GM12878 (cell line): ENCODE measurements around the gene CCDC12. TPM values are rescaled to one million over a fixed set of nuclear protein-coding genes. Genes with fewer than 3 reads are reported as not detected.

Experiments used
- ATAC-seq: fragments of 200-7000 bp; cut with Tn5 transposase; 3 replicates; pipeline ENCODE4 v1.9.1; 2020; ENCODE audit warnings: mild to moderate bottlenecking, moderate library complexity
- BruUV-seq: library from RNA; stranded (reverse); fragments of 400-500 nt; replicated peaks from 2 replicates; lab custom pipeline; 2021; lab: Mats Ljungman, UMichigan
- CTCF ChIA-PET: fragments of 300-600 bp; sonication (Branson Sonifier 250); formaldehyde crosslinking; extraction: SDS; loops from one replicate; lab custom pipeline; 2021; ENCODE audit warnings: inconsistent platforms; lab: Yijun Ruan, JAX
- POLR2A ChIA-PET: fragments of 350-600 bp; formaldehyde crosslinking; extraction: SDS; loops from one replicate; lab custom pipeline; 2021; ENCODE audit warnings: inconsistent platforms; lab: Charles Lee
- RAD21 ChIA-PET: fragments of 300-600 bp; sonication (Branson Sonifier 250); formaldehyde crosslinking; loops from one replicate; lab custom pipeline; 2023; ENCODE audit warnings: antibody characterized with exemption; ENCODE audit not compliant: unreplicated experiment; lab: Charles Lee
- SMC1A ChIA-PET: fragments of 300-600 bp; sonication (Branson Sonifier 250); formaldehyde crosslinking; loops from one replicate; lab custom pipeline; 2023; ENCODE audit not compliant: unreplicated experiment, uncharacterized antibody; lab: Charles Lee
- DNase-seq: peaks from one replicate; pipeline ENCODE4 v3.0.0-alpha.2; 2011; ENCODE audit warnings: low read depth, low spot score
- FAIRE-seq: peaks from 3 replicates; lab custom pipeline; 2011; peaks lifted over from hg19 to GRCh38; lab: Jason Lieb, UNC
- H2AFZ ChIP-seq: 2 replicates; pipeline ENCODE4 v1.6.0; 2011; ENCODE audit warnings: low read depth, low read length, control low read depth; ENCODE audit not compliant: control insufficient read depth
- H3K27ac ChIP-seq: 2 replicates; pipeline ENCODE4 v1.5.1; 2011; ENCODE audit warnings: control low read depth; ENCODE audit not compliant: control insufficient read depth, insufficient read depth
- H3K27me3 ChIP-seq, 2 experiments: replicated peaks in 1 of 2; 2 replicates each; pipeline versions ENCODE4 v1.6.0 to v1.6.1; 2011; ENCODE audit warnings: low read length in 1 of 2; ENCODE audit not compliant: control insufficient read depth in 2 of 2, insufficient read depth in 2 of 2
- H3K36me3 ChIP-seq, 2 experiments: 2 replicates each; pipeline ENCODE4 v1.5.1; 2011; ENCODE audit warnings: low read length in 1 of 2; ENCODE audit not compliant: control insufficient read depth in 2 of 2, insufficient read depth in 2 of 2
- H3K4me1 ChIP-seq: 2 replicates; pipeline ENCODE4 v1.6.1; 2011; ENCODE audit warnings: mild to moderate bottlenecking, low read length, moderate library complexity, mixed read lengths; ENCODE audit not compliant: control insufficient read depth, insufficient read depth
- H3K4me2 ChIP-seq: 2 replicates; pipeline ENCODE4 v1.6.0; 2011; ENCODE audit warnings: control low read depth; ENCODE audit not compliant: control insufficient read depth, insufficient read depth
- H3K4me3 ChIP-seq: fragments of 200-600 bp; sonication (generic); 2 replicates; pipeline ENCODE4 v1.5.1; 2016
- H3K79me2 ChIP-seq: 2 replicates; pipeline ENCODE4 v1.6.0; 2011; ENCODE audit warnings: low read length; ENCODE audit not compliant: control insufficient read depth, insufficient read depth
- H3K9ac ChIP-seq: 2 replicates; pipeline ENCODE4 v1.8.0; 2011; ENCODE audit warnings: low read length, control low read depth, mixed read lengths; ENCODE audit not compliant: control insufficient read depth, insufficient read depth
- H3K9me3 ChIP-seq: replicated peaks from 3 replicates; pipeline ENCODE4 v1.5.1; 2011; ENCODE audit warnings: mild to moderate bottlenecking, low read length; ENCODE audit not compliant: control insufficient read depth, insufficient read depth
- H4K20me1 ChIP-seq: 2 replicates; pipeline ENCODE4 v1.6.0; 2011; ENCODE audit not compliant: control insufficient read depth, insufficient read depth
- BCL11A ChIP-seq: IDR thresholded peaks from 2 replicates; pipeline ENCODE4 v1.6.1; 2011; ENCODE audit warnings: low read depth, low read length
- BCL3 ChIP-seq: IDR thresholded peaks from 2 replicates; pipeline ENCODE4 v1.6.1; 2011; ENCODE audit warnings: borderline replicate concordance, low read depth, mild to moderate bottlenecking, moderate library complexity, low read length; ENCODE audit not compliant: insufficient read depth, poor library complexity, severe bottlenecking
- BRCA1 ChIP-seq: IDR thresholded peaks from 2 replicates; pipeline ENCODE4 v1.6.1; 2011; ENCODE audit warnings: low read depth, low read length, improper control_type of control experiment
- NKRF ChIP-seq: fragments of 450-650 bp; conservative IDR thresholded peaks from 2 replicates; pipeline ENCODE4 v1.6.1; 2017; ENCODE audit warnings: mild to moderate bottlenecking, moderate library complexity
- SIN3A ChIP-seq: IDR thresholded peaks from 2 replicates; pipeline ENCODE4 v1.6.1; 2012; ENCODE audit warnings: low read depth, low read length, improper control_type of control experiment
- SIX5 ChIP-seq: IDR thresholded peaks from 2 replicates; pipeline ENCODE4 v1.6.1; 2011; ENCODE audit warnings: mild to moderate bottlenecking, low read depth, low read length, moderate library complexity; ENCODE audit not compliant: severe bottlenecking
- WGBS: methylation state at CpG from one replicate; pipeline ENCODE4 v1.1.6; 2016; ENCODE audit warnings: low lambda C conversion rate; ENCODE audit not compliant: insufficient replicate concordance, insufficient coverage; ENCODE audit errors: missing lambda C conversion rate; 5-methylcytosine and 5-hydroxymethylcytosine counted together
- in situ Hi-C: fragments of 300-500 bp; cut with MboI; formaldehyde crosslinking; loops from 9 replicates; pipeline ENCODE4 v1.14.3; 2018; ENCODE audit warnings: mixed read lengths
- intact Hi-C: fragments of 100-400 bp; cut with micrococcal nuclease; formaldehyde crosslinking; loops from one replicate; pipeline ENCODE4 v1.14.2; 2022; ENCODE audit not compliant: unreplicated experiment
- polyA plus RNA-seq, 11 experiments: library from polyadenylated mRNA; depleted of rRNA in 4 of 11; unstranded in 6 of 11; stranded (reverse) in 5 of 11; fragments of >200 nt; fragmentation: Nextera tagmentation in 4 of 11; fragmentation: Illumina TruSeq in 1 of 11; extraction: Ambion mirVana in 4 of 11; extraction: Trizol in 1 of 11; gene quantifications; 1 replicate in 1 of 11; 2 replicates in 10 of 11; pipeline versions ENCODE4 v1.2.1 to v1.2.3, GENCODE V29; 2011 to 2016; ENCODE audit warnings: inconsistent platforms in 2 of 11, missing spikeins in 2 of 11, low read depth in 1 of 11
- total RNA-seq, 4 experiments: library from RNA; depleted of rRNA in 3 of 4; stranded (reverse); fragments of >200 nt in 3 of 4; fragmentation: Illumina TruSeq in 1 of 4; extraction: Trizol in 1 of 4; gene quantifications; 2 replicates each; pipeline versions ENCODE4 v1.2.1 to v1.2.3, GENCODE V29; 2013 to 2021

CCDC12 gene
- total and polyA plus RNA-seq, 10 of the 15 experiments (the other 5 are each of a cell fraction or from before 2014, with no cell fraction given): 9.2 to 91.4 (median 61.3) TPM

- 0% methylated on average over 1 of the region's 1 CpG for WGBS
- H3K27me3 ChIP-seq: no peaks in the 10 kb centered on the region
- H3K4me1 ChIP-seq: peaks cover 5% of the 10 kb centered on the region
- H3K9ac ChIP-seq: no peak overlapping the region
- no TSS peak for BruUV-seq
- ChIA-PET RAD21 (no interaction called here), POLR2A (no interaction called here), SMC1A (interaction anchor here (1.2 kb wide), 1 partner anchor 188 kb away, joined by 3 read pairs; no protein-coding TSS in a partner anchor), CTCF (interaction anchor here (1.5 kb wide), 1 partner anchor 14 kb away, joined by 3 read pairs; no protein-coding TSS in a partner anchor)
- H3K79me2 ChIP-seq: no peaks in the 10 kb centered on the region
- H3K4me2 ChIP-seq: no peak overlapping the region
- ATAC-seq (no peak), FAIRE-seq (no peak), DNase-seq (no peak)
- no peaks in the 10 kb centered on the region for H4K20me1 ChIP-seq
- no peak overlapping the region for H2AFZ ChIP-seq
- H3K27ac ChIP-seq: no peak overlapping the region
- H3K4me3 ChIP-seq: no peak overlapping the region
- in situ Hi-C loops (no loop called here), intact Hi-C loops (no loop called here)
- TF ChIP-seq SIN3A: no peak
- TF ChIP-seq BRCA1: no peak
- TF ChIP-seq NKRF: no peak
- H3K36me3 ChIP-seq: no peaks in the 10 kb centered on the region
- H3K9me3 ChIP-seq: no peaks in the 10 kb centered on the region
These were observed 68.6 kb downstream of the CCDC12 start for GRCh38 chr3:46907960-46908293.

GRCh38 chr3:46907271-46907670 lies 69.3 kb downstream of the CCDC12 start:
- POLR2A ChIA-PET: no interaction called here
- H3K27me3 ChIP-seq: no peaks in the 10 kb centered on the region
- BruUV-seq: no TSS peak
- CTCF ChIA-PET: interaction anchor here (1.4 kb wide), 1 partner anchor 11 kb away, joined by 3 read pairs; no protein-coding TSS in a partner anchor
- FAIRE-seq: no peak
- no peak for DNase-seq
- no peaks in the 10 kb centered on the region for H3K36me3 ChIP-seq
- no peaks in the 10 kb centered on the region for H3K9me3 ChIP-seq
- SMC1A ChIA-PET: no interaction called here
- no peak overlapping the region for H3K9ac ChIP-seq
- RAD21 ChIA-PET: no interaction called here
- intact Hi-C loops (no loop called here), in situ Hi-C loops (no loop called here)
- no peak overlapping the region for H3K4me2 ChIP-seq
- no peaks in the 10 kb centered on the region for H3K79me2 ChIP-seq
- no peak overlapping the region for H3K4me3 ChIP-seq
- H2AFZ ChIP-seq: no peak overlapping the region
- H3K27ac ChIP-seq: no peak overlapping the region
- peaks cover 5% of the 10 kb centered on the region for H3K4me1 ChIP-seq
- peak; percentile 75 for TF ChIP-seq BCL3
- no peak for TF ChIP-seq BCL11A
- no peak for TF ChIP-seq SIX5
- 68% methylated on average over 12 of the region's 12 CpGs for WGBS
- no peaks in the 10 kb centered on the region for H4K20me1 ChIP-seq
- no peak for ATAC-seq
